Activated B cell treated with CpG ODN at 0.5 μM for 24 hours (primary cell): ENCODE data around the gene DDIT4. TPM values are rescaled to one million over a fixed set of nuclear protein-coding genes. Genes with fewer than 3 reads are reported as not detected.
A peak's percentile ranks its signal among the peaks of the same experiment; 100 is the strongest.

Source experiments
- ATAC-seq: fragments of 200-7000 bp; cut with Tn5 transposase; one replicate; pipeline ENCODE4 v1.10.0; 2021; ENCODE audit warnings: low read depth, mild to moderate bottlenecking, moderate library complexity
- CTCF ChIA-PET: fragments of 350-600 bp; sonication (Branson Sonifier 250); formaldehyde crosslinking; loops from one replicate; lab custom pipeline; 2021; ENCODE audit warnings: antibody characterized with exemption; lab: Charles Lee
- POLR2A ChIA-PET: fragments of 350-600 bp; sonication (Branson Sonifier 250); formaldehyde crosslinking; loops from one replicate; lab custom pipeline; 2021; ENCODE audit warnings: antibody characterized with exemption; lab: Charles Lee
- DNase-seq: peaks from one replicate; pipeline ENCODE4 v3.0.0; 2022
- H3K27ac Mint-ChIP-seq: one replicate; pipeline ENCODE4 v1.8.0; 2020; ENCODE audit warnings: mixed read lengths
- H3K27me3 Mint-ChIP-seq: one replicate; pipeline ENCODE4 v1.8.0; 2021; ENCODE audit warnings: mixed read lengths
- H3K36me3 Mint-ChIP-seq: one replicate; pipeline ENCODE4 v1.8.0; 2021; ENCODE audit warnings: low read depth, mixed read lengths
- H3K4me1 Mint-ChIP-seq: one replicate; pipeline ENCODE4 v1.8.0; 2021; ENCODE audit warnings: mixed read lengths
- H3K4me3 Mint-ChIP-seq: one replicate; pipeline ENCODE4 v1.8.0; 2020; ENCODE audit warnings: mild to moderate bottlenecking, mixed read lengths
- H3K9me3 Mint-ChIP-seq: one replicate; pipeline ENCODE4 v1.8.0; 2020; ENCODE audit warnings: mixed read lengths
- CTCF ChIP-seq: fragments of 200-600 bp; IDR thresholded peaks from one replicate; pipeline ENCODE4 v1.8.0; 2022; ENCODE audit warnings: antibody characterized with exemption, mild to moderate bottlenecking
- intact Hi-C: fragments of 100-400 bp; cut with micrococcal nuclease; formaldehyde crosslinking; loops from one replicate; pipeline ENCODE4 v1.15.1; 2024
- total RNA-seq: library from RNA; stranded (reverse); gene quantifications from 2 replicates; pipeline ENCODE4 v1.2.3, GENCODE V29; 2022

The DDIT4 gene
- total RNA-seq, 1 donor from 2014 or later, result 175 TPM

GRCh38 chr10:72320676-72321247 lies 47.0 kb downstream of the DDIT4 start:
- Mint-ChIP-seq H3K4me3 (peak overlapping the region; percentile 81), H3K9me3 (no peaks in the 10 kb centered on the region), H3K4me1 (peaks cover 88% of the 10 kb centered on the region), H3K27ac (peak overlapping the region; percentile 98), H3K27me3 (no peaks in the 10 kb centered on the region), H3K36me3 (no peaks in the 10 kb centered on the region)
- CTCF ChIA-PET, result interaction anchor here (0.8 to 4.5 kb wide), 15 partner anchors 9 to 233 kb away, joined by 3 to 33 read pairs (median 6); partner anchors contain the start of gene DDIT4
- POLR2A ChIA-PET, result interaction anchor here (0.6 to 35.9 kb wide), 30 partner anchors 9 to 1004 kb away, joined by 3 to 1996 read pairs (median 10); partner anchors contain the start of genes ANAPC16, ASCC1, DDIT4 and DNAJB12
- ATAC-seq (peak; percentile 71), DNase-seq (peak; percentile 73)
- no peak for TF ChIP-seq CTCF
- intact Hi-C loops, result loop anchor here (1.0 kb wide), 7 partner anchors 12 to 102 kb away; partner anchors contain the start of gene DDIT4

GRCh38 chr10:72321248-72322029 lies 47.7 kb downstream of the DDIT4 start:
- no peaks in the 10 kb centered on the region for H3K9me3 Mint-ChIP-seq
- H3K27ac Mint-ChIP-seq, result peak overlapping the region; percentile 98
- peak overlapping the region; percentile 81 for H3K4me3 Mint-ChIP-seq
- intact Hi-C loops, result no loop called here
- H3K36me3 Mint-ChIP-seq, result no peaks in the 10 kb centered on the region
- ATAC-seq (no peak), DNase-seq (no peak)
- H3K4me1 Mint-ChIP-seq, result peaks cover 82% of the 10 kb centered on the region
- H3K27me3 Mint-ChIP-seq, result no peaks in the 10 kb centered on the region
- TF ChIP-seq CTCF, result no peak
- CTCF ChIA-PET, result interaction anchor here (0.8 to 4.5 kb wide), 15 partner anchors 9 to 234 kb away, joined by 3 to 33 read pairs (median 6); partner anchors contain the start of gene DDIT4
- POLR2A ChIA-PET, result interaction anchor here (0.6 to 35.9 kb wide), 28 partner anchors 10 to 1005 kb away, joined by 3 to 1996 read pairs (median 10); partner anchors contain the start of genes ANAPC16, ASCC1, DDIT4 and DNAJB12

DNA sequence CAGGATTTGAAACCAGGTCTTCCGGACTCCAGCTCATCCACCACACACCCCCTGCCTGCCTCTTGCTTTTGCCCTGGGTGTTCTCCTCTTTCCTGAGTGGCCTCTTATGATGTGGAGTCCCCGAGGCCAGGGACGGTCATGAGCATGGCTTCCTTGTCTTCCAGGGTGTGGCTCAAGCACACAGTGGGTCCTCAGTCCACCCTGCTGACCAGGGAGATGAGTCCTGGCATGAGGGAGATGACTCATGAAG lies 48.2 kb downstream of the DDIT4 start:
- Mint-ChIP-seq H3K4me1 (peaks cover 82% of the 10 kb centered on the region), H3K4me3 (no peak overlapping the region), H3K27ac (peak overlapping the region; percentile 98), H3K27me3 (no peaks in the 10 kb centered on the region), H3K9me3 (no peaks in the 10 kb centered on the region), H3K36me3 (no peaks in the 10 kb centered on the region)
- no peak for TF ChIP-seq CTCF
- ChIA-PET CTCF (interaction anchor here (1.6 to 4.5 kb wide), 9 partner anchors 8 to 196 kb away, joined by 4 to 33 read pairs (median 7); partner anchors contain the start of gene DDIT4), POLR2A (interaction anchor here (0.7 to 35.9 kb wide), 12 partner anchors 9 to 233 kb away, joined by 3 to 1996 read pairs (median 76); partner anchors contain the start of genes ANAPC16, ASCC1, DDIT4 and SPOCK2)
- no peak for ATAC-seq
- no peak for DNase-seq
- intact Hi-C loops, result no loop called here

GRCh38 chr10:72322280-72323058 lies 48.7 kb downstream of the DDIT4 start:
- Mint-ChIP-seq H3K36me3 (no peaks in the 10 kb centered on the region), H3K9me3 (no peaks in the 10 kb centered on the region), H3K4me1 (peaks cover 80% of the 10 kb centered on the region), H3K4me3 (peak overlapping the region; percentile 24), H3K27me3 (no peaks in the 10 kb centered on the region), H3K27ac (peak overlapping the region; percentile 98)
- ChIA-PET CTCF (interaction anchor here (1.2 to 4.5 kb wide), 8 partner anchors 8 to 99 kb away, joined by 3 to 33 read pairs (median 6); partner anchors contain the start of gene DDIT4), POLR2A (interaction anchor here (0.7 to 35.9 kb wide), 13 partner anchors 9 to 234 kb away, joined by 3 to 1996 read pairs (median 52); partner anchors contain the start of genes ANAPC16, ASCC1, DDIT4 and SPOCK2)
- DNase-seq (no peak), ATAC-seq (no peak)
- intact Hi-C loops, result no loop called here
- TF ChIP-seq CTCF, result no peak
